Posterior vena cava (tissue), 2 donors: ENCODE data around the gene PCSK2. TPM values are rescaled to one million over a fixed set of nuclear protein-coding genes. Genes with fewer than 3 reads are reported as not detected.
A peak's percentile ranks its signal among the peaks of the same experiment; 100 is the strongest.

ENCODE experiments used
- DNase-seq: peaks from one replicate; pipeline ENCODE4 v3.0.0-alpha.2; 2020; ENCODE audit warnings: low spot score
- intact Hi-C, 2 donors: fragments of 100-400 bp; cut with DNase I; formaldehyde crosslinking; loops; one replicate each; pipeline versions ENCODE4 v1.14.1 to v1.14.2; 2022 to 2023
- total RNA-seq, 2 donors: library from RNA; stranded (reverse); fragmentation: NEBNext Ultra II Directional; extraction: Animal tissue kit (Norgen Biotek cat#: 25700); gene quantifications; one replicate each; pipeline ENCODE4 v1.2.1, GENCODE V29; 2021
- donor health status: DM: yes; HTN: yes; CAD: no.
- donor health status: DM: yes; HTN: yes; CAD: no.

Gene PCSK2
- total RNA-seq, 2 donors from 2014 or later: 0.24 to 0.32 TPM

DNA sequence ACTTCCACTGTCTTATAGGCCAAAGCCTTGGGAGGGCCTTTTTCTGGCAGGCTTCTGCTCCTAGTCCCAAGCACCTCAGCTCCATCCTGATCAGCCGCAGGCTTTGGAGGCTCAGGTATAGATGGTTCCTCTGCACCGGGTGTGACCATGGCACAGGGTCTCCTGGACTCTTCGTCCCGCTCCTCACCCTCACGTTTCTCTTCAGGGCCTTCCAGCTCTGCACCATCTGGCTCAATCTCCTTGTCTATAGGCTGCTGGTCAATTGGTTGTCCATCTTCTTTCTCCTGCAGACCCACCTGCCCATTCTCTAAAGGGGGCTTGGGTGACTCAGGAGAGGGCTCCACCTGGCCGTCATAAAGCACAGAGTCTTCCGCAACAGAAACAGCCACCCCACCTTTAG, 267.4 kb downstream of the PCSK2 start:
- intact Hi-C loops: no loop called here
- DNase-seq: peak; percentile 42

DNA sequence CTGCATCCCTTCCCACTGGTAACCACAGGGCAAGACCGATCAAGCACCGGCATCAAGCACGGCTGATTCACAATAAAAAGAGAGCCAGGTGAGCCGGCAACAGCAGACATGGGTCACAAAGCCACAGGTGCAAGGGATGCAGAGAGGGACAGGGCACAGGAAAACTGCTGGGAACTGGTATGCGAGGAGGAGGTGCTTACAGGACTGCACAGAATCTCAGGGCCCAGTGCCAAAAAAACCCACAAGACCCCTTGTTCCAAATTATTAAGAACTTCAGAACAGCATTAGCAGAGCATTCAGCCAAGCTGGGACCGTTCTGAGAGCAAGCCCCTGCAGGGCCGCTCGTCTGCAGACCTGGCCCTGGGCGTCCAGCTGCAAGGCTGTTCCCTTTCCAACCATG, 269.0 kb downstream of the PCSK2 start:
- intact Hi-C loops: no loop called here
- DNase-seq: peak; percentile 63

DNA sequence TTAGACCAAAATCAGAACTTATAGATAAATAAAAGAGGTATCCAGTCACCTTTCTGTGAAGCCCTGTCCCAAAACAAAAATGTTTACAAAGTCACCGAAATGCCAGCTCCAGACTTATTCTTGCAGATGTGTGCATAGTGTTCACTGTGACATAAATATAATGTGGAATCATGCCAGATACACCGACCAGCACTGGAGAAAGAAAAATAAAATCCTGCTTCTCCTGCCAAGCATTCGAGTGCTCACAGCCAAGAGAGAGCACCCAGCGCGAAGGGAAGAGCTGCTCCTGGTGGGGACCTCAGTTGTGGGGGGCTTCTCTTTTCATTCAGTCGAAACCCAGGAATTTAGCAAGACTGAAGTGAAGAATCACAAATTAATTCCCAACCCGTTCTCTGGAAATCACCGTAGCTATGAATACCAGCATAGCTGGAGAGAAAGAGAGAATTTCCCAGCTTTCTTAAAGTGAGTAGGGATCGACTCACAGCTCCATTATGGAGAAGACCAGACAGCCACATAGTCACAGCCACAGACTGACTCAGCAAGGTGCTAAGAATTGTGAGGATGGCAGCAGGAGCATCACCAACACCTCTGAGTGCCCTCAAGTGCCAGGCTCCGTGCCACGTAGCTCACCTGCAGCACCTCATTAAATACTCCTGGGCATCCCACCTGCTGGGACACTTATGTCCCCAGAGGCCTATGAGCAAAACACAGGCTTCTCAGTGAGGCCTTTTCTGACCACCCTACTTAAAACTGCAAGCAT, 271.2 kb downstream of the PCSK2 start:
- intact Hi-C loops: no loop called here
- DNase-seq: peak; percentile 3

DNA sequence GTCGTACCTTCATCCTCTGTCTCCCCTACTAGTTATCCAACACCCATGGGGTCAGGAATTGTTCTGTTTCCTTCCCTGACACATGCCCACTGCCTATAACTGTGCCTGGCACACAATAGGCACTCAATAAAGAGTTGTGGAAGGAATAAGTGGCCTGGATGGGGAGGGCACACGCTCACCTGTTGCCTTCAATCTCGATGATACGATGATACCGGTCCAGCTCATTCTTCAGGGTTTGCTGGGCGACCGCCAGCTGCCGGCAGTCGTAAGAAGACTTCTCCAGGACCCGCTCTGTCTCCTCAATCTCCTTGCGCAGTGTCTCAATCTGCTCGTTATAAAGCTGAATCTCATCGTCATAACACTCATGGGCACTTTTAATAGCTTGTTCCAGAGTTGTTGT, 271.8 kb downstream of the PCSK2 start:
- intact Hi-C loops: no loop called here
- DNase-seq: peak; percentile 34

DNA sequence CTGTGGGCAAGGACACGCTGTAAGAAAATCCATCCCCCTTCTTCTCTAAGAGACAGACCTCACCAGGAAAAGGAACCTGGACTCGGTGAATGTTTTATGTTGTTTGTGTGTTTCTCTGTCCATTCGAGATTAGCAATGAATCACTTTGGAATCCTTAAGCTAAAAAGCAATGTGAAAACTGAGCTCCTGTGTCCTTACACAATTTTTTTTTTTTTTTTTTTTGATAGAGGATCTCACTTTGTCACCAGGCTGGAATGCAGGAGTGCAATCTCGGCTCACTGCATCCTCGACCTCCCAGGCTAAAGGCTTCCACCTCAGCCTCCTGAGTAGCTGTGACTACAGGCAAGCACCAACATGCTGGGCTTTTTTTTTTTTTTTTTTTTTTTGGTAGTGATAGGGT, 272.2 kb downstream of the PCSK2 start:
- intact Hi-C loops: no loop called here
- no peak for DNase-seq

DNA sequence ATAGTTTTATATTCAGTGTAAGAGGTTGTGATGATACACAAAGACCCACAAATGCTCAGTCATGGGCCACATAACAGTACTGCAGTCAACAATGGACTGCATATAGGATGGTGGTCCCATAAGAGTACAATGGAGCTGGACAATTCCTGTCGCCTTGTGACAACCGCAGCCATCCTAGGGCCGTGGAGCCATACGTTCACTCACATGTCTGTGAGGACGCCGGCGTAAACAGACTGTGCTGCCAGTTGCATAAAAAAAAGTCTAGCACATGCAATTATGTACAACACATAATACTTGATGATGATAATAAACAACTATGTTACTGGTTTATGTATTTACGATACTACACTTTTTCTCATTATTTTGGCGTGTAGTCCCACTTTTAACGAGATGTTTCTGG, 273.4 kb downstream of the PCSK2 start:
- no peak for DNase-seq
- intact Hi-C loops: loop anchor here (10.0 kb wide), 3 partner anchors 405 to 495 kb away; no protein-coding TSS in a partner anchor

DNA sequence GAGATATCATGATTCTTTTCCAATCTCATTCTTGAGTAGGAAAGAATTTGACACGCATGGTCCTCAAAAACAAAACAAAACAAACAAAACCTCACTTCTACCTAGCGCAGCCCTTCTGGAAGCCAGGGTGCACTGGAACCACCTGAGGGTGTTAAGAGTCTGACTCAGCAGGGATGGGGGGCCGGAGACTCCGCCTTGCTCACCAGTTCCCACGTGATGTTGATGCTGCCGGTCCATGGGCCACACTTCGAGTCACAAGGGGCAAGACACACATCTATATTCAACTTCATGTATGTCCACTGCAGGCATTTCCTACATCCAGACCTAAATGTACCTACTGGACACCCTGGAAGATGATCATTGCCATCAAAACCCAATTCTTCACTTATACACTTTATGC, 274.0 kb downstream of the PCSK2 start:
- intact Hi-C loops: loop anchor here (10.0 kb wide), 3 partner anchors 404 to 494 kb away; no protein-coding TSS in a partner anchor
- peak; percentile 36 for DNase-seq

DNA sequence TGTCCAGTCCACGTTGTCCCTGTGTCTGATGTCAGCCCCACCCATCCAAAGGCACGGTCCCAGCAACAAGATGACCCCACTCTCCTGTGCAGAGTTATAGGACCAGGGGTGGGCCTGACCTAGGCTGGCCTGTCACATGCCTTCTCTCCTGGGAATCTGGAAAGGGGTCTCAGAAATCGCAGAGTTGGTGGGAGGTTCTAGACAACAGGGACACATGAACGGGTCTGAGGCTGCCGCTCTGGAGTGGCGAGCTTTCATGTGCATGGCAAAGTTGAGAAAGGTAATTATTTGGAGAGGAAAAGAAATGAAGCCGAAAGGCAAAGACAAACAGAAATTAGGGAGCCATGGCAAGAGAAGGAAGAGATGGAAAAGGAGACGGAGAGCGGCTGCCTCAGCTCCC, 274.9 kb downstream of the PCSK2 start:
- DNase-seq: peak; percentile 41
- intact Hi-C loops: loop anchor here (10.0 kb wide), 3 partner anchors 403 to 493 kb away; no protein-coding TSS in a partner anchor

DNA sequence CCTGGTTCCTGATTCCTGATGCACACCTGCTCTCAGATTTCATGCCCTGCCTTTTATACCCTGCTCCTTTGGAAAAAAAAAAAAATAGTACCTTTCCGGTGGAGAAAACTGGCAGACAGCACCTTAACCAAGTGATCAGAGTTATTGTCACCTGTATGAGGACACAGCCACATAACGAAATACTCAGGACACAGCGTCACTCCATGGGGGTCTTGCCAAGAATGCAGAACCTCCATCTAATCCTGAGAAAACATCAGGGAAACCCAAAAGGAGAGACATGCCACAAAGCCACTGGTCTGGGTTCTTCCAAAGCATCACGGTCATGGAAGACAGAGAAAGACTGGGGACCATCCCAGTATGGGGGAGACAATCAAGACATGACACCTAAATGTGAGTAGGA, 275.3 kb downstream of the PCSK2 start:
- DNase-seq: no peak
- intact Hi-C loops: loop anchor here (10.0 kb wide), 3 partner anchors 403 to 493 kb away; no protein-coding TSS in a partner anchor

DNA sequence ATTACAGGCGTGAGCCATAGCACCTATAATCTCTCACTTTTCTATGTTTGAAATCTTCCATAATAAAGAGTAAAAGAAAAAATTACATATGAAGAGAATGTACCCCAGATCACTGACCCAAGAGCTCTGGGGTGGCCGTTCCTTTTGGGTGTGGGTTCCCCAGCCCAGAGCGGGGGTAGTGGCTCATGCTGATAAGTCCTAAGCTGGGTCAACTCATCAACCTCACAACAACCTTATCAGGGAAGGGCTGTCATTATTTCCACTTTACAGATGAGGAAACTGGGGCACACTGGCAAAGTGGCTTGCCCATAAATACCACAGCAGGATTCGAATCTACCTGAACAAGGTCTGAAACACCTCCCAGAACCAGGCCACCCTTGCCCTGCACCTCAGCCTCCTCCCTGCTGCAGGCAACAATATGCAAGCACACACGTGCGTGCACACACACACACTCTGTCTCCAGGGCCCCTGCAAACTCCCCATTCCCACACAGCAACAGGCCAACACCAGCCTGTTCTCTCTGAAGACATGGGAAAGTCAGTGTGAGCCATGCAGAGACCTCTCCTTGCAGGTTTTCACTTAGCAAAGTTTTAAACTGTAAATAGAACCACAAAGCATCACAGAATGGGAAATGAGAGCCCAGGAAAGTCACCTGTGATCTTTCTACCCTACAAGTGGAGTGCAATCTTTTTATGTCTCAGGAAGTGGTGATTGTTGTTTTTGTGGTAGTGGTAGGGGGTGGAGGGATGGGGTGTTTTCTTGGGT, 276.6 kb downstream of the PCSK2 start:
- DNase-seq: no peak
- intact Hi-C loops: loop anchor here (1.0 to 10.0 kb wide), 5 partner anchors 114 to 491 kb away; no protein-coding TSS in a partner anchor

DNA sequence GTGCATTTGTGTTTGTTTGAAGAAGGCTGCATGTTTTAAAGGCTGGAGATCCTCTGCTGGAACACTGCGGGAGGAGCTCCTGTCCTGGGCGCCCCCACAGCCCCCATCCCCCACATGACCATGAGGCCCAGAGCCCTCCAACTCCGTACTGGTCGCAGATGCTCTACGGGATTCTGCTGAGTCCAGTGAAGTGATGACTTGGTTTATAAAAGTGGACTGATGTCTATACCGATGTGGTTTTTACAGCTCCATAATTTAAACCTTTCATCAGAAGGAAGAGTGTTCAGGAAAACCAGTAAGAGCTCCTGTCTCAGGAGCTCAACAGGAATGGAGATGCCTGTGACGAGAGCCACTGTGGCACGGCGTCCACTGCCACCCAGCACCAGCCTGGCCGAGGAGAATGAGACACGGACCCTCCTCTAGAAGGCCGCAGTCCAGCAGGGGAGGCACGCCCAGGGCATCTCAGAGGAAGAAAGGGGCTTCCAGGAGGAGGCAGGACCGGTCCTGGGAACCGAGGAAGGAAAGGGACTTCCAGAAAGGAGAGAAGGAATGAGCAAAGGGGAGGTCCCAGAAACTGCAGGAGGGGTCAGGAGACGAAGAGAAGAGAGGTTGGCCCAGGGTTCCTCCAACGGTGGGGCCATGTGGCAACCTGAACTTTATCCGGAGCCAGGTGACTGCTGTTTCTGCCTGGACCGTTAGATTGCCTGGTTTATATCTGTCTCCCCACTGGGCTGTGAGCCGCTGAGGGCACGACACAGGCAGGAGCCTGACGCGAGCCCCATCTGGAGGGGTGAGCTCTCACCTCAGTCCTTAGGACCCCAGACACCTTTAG, 277.4 kb downstream of the PCSK2 start:
- DNase-seq: no peak
- intact Hi-C loops: loop anchor here (1.0 to 10.0 kb wide), 5 partner anchors 113 to 491 kb away; no protein-coding TSS in a partner anchor

DNA sequence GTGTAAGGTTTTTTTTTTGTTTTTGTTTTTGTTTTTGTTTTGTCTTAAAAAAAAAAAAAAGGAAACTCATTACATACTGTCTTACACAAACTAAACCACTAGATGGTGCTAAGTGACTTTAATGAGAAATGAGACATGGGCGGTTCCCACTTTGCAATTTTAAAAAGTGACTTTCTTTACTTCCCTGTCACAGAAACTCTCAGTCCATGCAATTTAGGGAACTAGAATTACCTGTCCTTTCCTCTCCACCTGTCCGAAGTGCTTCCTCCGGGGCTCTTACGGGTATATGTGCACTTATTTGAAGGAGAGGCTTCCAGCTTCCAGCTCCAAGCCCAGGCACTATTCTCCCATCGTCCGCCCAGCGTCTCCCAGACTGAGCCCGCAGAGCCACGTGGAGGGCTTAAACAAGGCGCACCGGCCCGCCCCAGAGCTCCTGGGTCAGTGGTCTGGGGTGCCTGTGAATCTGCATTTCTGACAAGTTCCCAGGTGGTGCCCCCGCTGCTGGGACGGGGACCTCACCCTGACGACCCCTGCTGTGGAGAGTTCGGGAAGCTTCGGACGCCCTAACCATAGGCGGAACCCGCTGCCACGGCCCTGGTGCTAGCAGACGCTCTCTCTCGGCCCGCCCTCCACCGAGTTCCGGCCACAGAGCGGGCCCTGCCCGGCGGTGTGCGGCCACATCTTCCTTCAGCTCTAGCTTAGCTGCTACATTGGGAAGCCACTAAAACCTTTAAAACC, 278.2 kb downstream of the PCSK2 start:
- DNase-seq: peak; percentile 90
- intact Hi-C loops: loop anchor here (1.0 to 10.0 kb wide), 5 partner anchors 112 to 490 kb away; no protein-coding TSS in a partner anchor

DNA sequence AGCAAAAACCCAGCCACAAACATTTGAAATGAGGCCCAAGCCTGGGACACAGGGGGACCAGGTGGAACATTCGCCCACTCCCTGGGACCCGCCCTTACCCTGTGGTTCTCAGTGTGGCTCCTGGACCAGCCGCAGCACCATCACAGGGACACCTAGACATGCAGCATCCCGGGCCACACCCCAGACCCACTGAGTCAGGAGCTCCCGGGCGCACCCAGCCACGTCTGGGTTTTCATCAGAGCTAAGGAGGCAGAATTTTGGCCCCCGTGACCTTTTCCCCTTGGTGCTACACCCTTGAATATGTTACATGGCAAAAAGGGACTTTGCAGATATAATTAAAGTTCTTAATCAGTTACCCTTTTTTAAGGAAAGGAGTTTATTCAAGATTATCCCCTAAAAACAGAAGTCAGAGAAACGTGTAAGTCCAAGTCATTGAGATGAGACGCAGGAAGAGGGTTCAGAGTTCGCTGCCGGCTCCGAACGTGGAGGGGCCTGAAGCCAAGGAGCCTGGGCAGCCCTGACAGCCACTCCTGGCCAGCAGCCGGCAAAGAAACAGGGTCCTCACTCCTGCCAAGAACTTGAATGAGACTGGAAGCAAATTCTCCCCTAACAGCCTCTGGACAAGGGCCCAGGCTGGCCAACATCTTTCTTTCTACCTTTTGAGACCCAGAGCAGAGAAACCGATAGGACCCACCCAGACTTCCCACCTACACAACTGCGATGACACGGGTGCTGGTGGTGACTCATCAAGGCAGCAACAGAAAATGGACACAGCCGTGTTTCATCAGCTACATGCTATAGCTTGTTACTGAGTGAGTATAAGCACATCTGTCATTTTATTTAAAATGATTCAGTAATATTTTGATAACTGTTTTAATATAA, 279.0 kb downstream of the PCSK2 start:
- intact Hi-C loops: loop anchor here (2.0 to 10.0 kb wide), 4 partner anchors 113 to 489 kb away; no protein-coding TSS in a partner anchor
- peak; percentile 79 for DNase-seq

DNA sequence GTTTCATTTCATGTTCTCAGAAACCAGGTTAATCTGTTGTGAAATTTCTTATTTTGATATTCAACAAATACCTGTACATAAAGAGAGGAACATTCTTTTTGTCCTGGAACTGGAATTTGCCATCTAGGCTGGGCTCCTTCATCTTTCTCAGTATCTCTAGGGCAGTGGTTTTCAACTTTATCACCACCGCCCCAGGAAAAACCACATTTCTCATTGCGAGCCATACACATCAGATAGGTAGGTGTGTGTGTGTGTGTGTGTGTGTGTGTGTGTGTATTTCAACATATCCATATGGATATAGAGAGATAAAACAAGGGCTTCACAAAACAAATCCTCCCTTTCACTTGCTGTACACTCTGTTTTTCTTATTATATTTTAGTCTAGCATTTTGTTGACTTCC, 280.2 kb downstream of the PCSK2 start:
- no peak for DNase-seq
- intact Hi-C loops: loop anchor here (10.0 kb wide), 3 partner anchors 398 to 488 kb away; no protein-coding TSS in a partner anchor

DNA sequence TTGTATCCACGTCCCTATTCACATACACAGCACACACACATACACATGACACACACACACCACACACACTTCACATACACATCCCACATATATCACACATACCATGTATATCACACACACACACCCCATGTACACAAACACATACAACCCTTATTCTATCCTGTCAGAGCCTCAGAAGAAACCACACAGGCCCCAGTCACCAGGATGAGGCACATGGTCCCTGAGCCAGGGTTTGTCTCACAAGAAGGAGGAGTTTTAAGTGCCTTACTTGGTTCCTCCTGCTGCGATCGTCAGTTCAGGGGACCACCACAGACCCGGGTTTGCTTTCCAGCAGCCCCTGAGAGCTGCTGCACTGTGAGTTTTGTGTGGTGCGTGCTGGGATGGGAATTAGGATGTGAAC, 280.7 kb downstream of the PCSK2 start:
- DNase-seq: no peak
- intact Hi-C loops: loop anchor here (10.0 kb wide), 3 partner anchors 397 to 487 kb away; no protein-coding TSS in a partner anchor

DNA sequence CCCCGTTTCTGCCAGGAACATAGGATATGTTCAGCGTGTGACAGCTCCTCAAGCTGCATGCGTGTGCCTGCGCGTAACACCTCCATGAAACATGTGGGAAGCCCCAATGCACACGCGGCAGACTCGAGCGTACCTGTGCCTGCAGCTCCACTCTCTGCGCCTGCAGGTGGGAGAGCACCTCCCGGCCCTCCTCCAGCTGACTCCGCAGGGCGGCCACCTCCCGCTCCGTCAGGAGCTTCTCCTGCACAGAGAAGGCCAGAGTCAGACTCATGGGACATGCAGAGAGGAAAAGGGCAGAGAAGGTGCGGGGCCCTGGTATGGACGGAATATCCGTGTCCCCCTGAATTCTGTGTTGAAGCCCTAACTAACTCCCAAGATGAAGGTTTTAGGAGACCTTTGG, 281.9 kb downstream of the PCSK2 start:
- intact Hi-C loops: loop anchor here (10.0 kb wide), 3 partner anchors 396 to 486 kb away; no protein-coding TSS in a partner anchor
- peak; percentile 57 for DNase-seq

DNA sequence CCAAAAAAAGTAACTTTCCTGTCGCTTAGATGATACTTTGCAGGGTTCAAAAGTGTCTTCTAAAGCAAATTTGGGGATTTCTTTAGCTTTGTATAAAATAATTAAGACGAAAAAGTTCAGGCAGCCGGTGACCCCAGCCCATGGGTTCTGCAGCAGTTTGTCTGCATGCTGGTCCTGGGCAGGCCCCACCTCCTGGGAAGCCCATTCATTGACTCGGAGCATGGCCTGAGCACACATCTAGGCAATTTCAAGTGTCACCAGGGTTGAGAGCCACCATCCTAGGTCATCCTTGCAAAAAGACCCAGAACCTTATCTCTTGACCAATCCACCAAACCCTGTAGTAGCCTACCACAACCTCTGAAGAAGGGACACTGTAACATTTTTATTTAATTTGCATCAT, 283.7 kb downstream of the PCSK2 start:
- intact Hi-C loops: no loop called here
- DNase-seq: peak; percentile 25
